Measurements from ENCODE around the gene ANKRD9.

DNA sequence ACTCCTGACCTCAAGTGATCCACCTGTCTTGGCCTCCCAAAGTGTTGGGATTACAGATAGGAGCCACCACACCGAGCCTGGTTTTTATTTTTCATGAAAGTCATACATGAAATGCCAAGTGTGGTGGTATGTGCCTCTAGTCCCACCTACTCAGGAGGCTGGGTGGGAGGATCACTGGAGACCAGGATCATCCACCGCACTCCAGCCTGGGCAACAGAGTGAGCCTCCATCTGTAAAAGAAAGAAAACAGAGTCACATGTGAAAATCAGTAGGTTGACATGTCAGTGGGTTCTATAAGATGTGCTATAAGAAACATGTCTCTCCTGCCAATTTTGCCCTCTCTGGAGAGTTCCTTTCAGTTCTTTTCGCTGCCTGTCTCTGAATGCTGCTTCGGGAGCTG lies 28.2 kb downstream of the ANKRD9 start:
- TF ChIP-seq, protein P1, sequence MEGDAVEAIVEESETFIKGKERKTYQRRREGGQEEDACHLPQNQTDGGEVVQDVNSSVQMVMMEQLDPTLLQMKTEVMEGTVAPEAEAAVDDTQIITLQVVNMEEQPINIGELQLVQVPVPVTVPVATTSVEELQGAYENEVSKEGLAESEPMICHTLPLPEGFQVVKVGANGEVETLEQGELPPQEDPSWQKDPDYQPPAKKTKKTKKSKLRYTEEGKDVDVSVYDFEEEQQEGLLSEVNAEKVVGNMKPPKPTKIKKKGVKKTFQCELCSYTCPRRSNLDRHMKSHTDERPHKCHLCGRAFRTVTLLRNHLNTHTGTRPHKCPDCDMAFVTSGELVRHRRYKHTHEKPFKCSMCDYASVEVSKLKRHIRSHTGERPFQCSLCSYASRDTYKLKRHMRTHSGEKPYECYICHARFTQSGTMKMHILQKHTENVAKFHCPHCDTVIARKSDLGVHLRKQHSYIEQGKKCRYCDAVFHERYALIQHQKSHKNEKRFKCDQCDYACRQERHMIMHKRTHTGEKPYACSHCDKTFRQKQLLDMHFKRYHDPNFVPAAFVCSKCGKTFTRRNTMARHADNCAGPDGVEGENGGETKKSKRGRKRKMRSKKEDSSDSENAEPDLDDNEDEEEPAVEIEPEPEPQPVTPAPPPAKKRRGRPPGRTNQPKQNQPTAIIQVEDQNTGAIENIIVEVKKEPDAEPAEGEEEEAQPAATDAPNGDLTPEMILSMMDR (IDR thresholded peaks at IDR 0.05): no peak
- TF ChIP-seq POLR2A (IDR thresholded peaks at IDR 0.05): no peak

Measured in breast epithelium (tissue), 3 donors.